ENCODE results near the gene ARHGAP15.
A peak's percentile ranks its signal among the peaks of the same experiment; 100 is the strongest.

The ARHGAP15 gene

DNA sequence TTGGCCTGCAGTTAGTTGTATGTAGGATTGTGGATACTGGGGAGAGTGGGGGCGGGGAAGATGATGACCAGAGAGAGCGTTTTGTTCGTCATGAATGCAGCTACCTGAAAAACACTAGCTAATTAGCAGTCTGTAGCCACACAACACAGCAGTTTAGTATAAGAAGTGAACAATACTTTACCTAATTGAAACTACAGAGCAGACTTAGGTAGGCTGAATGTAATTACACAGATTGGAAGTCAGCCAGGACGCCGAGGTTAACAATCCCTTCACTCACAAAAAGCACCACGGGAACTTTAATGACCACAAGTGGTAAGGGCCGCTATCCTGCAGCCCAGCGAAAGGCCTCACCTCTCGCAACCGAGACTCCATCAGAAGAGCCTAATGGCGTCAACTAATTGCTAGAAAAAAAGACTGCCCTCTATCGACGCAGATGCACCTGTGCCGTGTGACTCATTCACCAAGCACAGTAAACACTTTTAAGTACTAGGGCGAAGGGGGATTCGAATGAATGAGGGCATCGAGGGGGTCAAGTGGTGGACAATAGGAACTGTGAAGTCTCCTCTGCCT is 591.0 kb downstream of the ARHGAP15 start:
- DNase-seq (ENCODE audit: low read depth) = no peak

DNA sequence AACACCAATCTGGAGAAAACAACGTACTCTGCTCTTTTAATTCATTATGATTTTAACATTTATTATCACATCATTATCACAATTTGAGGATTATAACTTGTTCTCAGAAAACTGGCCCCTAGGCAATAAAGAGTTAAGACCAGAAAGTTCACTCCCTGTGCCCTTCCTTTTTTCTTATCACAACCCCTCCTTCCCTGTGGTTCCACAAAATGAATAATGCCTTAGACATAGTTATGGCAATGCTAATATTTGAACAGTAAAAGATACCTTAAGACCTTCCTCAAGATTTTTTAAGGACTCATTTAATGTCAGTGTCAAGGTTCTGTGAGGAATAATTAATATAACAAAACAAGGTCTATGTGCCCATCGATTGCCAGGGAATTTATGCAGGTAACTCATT is 596.2 kb downstream of the ARHGAP15 start:
- no peak for DNase-seq (ENCODE audit: low read depth)

DNA sequence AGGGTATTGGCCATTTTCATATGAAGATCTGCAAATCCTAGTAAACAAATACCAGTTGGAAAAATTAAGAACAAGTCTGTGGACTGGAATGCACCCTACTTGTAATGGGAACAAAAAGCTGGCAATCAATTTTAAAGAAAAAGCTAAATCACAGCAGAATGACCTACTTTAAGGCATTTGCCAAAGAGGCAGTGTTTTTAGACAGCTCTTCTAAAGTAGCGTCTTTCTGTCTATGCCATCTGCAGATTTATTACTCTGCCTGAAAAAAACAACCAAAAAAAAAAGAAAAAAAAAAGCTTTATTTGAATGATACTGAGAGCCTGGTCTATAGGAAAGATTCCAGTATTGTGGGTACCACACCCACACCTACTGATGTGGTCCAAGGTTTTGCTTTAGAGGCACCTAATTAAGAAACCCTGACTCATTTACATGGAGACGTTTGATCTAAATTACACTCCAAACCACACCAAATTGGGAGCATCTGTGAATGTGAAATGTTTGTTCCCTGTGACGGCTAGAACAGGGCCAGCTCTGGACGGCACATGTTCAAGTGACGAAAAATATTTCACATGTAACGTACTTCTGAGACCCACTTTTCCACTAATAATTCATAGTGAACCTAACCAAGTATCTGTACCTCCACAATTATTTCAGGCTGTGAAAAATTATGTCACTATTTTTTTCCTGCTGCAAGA is 597.1 kb downstream of the ARHGAP15 start:
- DNase-seq (ENCODE audit: low read depth) = no peak

DNA sequence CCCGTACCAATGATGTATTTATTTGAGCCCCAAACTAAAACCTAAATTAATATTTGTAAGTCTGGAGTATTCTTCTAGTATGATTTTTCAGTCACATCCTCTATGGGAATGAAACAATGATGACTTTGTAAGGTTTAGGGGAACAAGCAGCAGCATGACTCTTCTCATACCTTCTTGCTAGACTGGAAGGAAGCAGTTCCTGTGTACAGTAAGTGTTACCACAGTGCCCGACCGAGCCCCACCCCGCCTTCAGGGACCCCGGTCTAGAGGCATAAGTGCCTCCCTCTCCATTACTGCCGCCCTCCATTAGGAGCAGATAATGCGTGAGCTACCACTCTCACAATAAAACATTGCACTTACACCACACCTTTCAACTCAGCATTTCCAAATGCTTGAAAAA is 599.3 kb downstream of the ARHGAP15 start:
- DNase-seq (ENCODE audit: low read depth) = no peak

DNA sequence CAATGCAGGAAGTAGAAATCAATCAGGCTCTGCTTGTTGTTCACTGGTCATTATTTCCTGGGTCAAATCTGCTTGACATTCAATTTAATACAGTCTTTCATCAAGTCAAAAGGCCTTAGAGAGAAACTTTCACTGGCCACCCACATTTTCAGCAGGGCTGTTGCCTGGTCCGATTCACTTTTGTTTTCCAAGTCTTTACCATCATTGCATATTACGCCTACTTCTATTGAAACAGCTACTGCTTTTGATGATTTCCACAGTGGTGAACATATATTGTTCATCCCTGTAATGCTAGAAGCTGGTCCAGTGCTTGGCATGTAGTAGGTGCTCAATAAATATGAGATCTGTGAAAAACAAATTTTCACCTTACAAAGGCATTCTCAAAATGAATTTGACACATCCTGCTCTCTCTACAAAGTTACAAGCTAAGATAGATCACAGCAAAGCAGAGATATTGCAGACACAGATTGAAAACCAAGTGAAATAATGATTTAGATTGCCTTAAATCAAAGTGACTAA is 600.1 kb downstream of the ARHGAP15 start:
- no peak for DNase-seq (ENCODE audit: low read depth)

DNA sequence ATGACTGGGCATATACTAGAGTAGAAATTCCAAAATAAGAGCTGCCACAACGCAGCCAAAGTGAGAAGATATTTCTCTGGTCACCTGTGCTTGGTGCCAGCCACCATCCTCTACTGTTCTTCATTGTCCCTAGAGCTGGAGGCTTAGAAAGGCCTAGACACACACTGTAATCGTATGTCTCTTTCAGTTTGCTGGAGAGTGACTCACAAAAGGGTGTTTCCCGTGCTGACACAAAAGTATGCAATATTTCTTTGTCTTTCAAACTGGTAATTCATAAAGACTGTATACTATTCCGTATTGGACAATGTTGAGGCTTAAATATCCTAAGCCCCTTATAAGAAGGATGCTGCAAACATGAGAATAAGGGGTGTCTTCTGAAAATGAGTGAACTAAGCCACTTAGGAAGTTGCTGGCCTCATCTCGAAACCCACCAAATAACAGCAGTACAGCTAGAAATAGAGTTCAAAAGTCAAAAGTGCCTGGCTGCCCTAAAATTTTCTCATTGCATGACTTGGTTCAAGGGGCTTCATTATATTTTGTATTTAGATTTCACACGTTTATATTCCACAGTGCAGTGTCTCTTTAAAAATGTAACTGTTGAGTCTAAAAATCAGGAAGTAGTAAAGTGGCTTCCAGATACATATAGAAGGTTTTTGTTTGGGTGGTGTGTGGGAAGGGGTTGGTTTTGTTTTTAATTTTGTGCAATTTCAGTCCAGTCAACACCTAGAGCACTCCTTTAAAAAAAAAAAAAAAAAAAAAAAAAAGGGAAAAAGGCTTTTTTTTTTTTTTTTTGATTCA is 601.1 kb downstream of the ARHGAP15 start:
- DNase-seq (ENCODE audit: low read depth) = peak; percentile 14

DNA sequence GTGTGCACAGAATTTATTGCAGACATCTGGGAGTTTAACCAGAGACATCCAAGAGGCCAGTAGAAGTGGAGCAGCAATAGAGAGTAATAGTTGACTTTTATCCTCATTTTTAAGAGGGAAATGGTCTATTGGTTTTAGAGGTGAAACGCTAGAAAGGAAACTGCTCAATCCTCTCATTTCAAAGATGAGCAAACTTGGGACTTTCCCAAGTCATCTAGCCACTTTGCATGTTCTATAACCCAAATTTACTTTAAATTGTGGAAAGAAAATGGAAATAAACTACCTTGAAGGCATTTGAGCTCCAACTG is 601.7 kb downstream of the ARHGAP15 start:
- no peak for DNase-seq (ENCODE audit: low read depth)

DNA sequence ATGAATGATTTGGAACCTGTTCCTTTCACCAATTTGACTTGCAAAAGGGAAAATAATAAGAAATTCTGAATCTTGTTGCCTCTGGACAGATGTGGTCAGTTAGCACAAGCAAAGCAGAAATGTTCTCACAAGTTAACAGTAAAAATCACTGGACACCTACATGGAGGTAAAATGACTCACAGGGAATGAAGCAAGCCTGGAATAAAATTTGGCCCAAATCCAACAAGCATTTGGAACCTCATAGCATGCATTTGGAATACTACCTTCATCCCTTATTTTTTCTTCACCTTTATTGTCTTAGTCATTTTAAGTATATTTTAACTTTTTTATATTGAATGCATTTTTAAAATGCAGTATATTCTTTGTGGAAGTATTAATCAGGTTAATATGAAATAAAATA is 602.9 kb downstream of the ARHGAP15 start:
- DNase-seq (ENCODE audit: low read depth) = no peak

DNA sequence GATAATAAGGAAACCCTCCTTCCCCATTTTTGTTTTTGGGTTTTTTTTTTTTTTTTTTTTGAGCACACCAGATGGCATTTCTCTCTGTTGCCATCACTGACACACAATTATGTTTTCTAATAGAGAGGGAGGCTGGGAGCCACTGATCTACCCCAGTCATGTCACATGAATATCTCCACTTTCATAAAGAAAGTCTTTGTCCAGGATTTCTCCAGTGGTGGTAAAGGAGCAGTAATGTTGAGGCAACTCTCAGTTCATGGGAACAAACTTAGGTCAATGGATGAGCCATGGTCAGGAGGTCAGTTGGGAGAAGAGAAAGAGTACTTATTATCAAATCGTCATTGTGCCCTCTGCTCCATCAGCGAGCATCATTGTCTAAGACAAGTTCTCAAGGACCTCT is 603.7 kb downstream of the ARHGAP15 start:
- DNase-seq (ENCODE audit: low read depth) = no peak

DNA sequence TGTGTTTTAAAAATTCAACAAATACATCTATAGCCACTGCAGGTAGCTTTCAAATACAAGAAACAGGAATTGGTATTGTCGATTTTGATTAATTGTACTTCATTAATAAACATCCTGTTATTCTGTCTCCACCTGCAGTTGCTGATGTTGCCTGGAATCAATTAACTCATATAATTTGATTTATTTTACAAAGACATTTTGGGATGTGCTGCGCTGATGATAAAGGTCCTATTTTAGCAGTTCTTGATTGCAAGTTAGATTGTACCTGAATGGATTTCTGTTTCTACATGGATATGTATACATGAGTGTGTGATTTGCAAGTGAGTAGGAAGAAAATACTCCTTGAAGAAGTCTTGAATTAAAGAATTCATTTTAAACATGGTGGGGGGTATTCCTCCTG is 605.3 kb downstream of the ARHGAP15 start:
- no peak for DNase-seq (ENCODE audit: low read depth)

DNA sequence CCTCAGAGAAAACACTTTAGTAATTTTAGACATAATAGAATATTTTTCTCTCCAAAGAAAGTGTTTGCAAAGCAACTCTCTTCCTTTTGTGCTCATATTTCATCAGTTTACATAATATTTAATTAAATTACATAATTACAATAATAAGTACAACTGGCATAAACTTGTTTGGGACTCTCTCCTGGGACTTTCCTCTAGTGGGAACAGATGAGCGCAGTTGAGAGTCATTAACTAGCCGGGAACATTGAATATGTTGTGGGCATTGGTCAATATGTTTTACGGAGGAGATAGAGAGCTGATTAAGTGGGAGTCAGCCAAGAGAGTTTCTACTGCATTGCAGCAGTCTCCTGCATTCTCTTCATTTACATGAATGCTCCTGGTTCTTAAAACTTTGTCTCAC is 607.7 kb downstream of the ARHGAP15 start:
- DNase-seq (ENCODE audit: low read depth) = no peak

DNA sequence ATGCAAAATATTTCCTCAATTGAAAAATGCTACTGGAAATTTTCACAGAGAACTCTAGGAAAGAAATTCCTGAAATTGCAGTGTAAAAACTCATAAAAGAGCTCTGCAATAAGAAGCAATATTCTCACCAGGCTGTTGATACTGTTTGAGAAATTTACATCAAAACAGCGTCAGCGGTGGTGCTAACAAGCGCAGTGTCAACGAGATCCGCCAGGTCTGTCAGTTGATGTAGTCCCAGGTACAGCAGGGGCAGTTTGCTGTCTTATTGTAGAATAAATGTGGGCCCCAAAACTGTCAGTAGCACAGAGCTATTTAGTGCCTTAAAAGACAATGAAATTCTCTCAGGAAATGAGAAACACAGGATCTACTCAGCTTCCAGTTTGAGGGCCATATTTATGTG is 611.2 kb downstream of the ARHGAP15 start:
- no peak for DNase-seq (ENCODE audit: low read depth)

DNA sequence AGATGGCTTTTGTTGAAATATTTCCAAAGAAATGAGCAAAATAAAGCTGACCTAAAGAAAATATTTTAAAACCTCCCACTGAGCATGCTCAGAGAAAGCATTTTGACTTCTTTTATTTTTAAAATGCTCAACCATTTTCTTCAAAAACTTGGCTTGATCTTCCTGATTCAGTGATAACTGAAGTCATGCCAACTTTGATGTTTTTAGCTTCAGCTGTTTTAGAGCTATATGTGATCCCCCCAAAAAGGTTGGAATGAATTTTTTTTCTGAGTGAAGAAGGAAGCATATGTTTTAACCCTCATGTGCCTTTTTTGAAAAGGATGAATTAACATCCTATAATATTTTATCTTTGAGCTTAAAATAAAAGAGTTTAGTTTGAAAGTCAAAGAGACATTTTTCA is 612.0 kb downstream of the ARHGAP15 start:
- no peak for DNase-seq (ENCODE audit: low read depth)

DNA sequence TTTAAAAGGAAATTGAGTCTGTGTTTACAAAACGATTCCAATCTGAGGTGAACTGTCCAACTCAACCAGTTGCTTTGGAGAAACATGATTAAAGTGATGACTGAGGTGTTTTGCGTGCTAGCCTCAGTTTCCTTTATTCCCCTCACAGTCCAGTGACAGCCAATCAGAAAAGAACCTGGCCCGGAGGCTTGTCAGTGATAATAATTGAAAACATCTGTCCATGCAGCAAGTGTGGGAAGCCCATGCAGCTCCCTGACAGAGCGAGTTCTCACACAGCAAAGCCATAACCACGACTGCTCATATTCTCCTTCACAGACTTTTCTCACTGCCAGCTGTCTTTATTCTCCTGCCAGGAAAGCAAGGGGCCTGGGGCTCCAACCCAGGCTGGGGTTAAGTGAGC is 613.4 kb downstream of the ARHGAP15 start:
- no peak for DNase-seq (ENCODE audit: low read depth)

DNA sequence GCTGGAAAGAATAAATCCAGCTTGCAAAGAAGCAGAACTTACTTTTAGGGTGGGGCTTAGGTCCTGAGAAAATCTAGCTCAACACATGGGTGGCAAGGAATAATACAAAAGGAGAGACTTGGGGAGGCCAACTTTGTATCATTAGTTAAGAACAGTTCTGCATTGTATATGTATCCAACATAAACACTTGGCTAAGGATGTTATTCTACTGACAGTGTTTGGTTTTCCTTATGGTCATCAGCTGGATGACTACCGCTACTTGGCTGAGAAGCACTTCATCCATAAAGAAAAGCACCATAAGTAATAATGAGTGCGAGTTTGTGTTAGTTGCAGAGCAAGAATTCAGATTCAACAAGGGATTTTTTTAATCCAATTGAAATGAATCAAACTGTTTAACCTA is 614.9 kb downstream of the ARHGAP15 start:
- no peak for DNase-seq (ENCODE audit: low read depth)

DNA sequence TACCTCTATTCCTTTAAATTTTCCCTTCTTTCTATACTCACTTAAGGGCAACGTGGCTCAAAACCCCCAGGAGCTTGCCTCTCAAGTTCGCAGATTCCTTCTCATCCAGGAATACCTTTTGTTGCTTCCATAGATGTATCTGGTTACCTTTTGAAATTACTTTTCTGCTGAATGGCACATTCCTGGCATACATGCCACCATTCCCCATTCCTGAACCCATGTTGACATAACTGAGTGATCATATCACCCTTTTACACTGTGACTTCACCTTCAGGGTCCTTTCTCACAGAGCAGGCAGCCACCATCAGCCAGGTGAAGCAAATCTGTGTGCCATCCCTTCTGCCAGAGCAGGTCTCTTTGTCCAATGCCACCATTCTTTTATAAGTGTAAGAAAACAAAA is 615.8 kb downstream of the ARHGAP15 start:
- DNase-seq (ENCODE audit: low read depth) = no peak

DNA sequence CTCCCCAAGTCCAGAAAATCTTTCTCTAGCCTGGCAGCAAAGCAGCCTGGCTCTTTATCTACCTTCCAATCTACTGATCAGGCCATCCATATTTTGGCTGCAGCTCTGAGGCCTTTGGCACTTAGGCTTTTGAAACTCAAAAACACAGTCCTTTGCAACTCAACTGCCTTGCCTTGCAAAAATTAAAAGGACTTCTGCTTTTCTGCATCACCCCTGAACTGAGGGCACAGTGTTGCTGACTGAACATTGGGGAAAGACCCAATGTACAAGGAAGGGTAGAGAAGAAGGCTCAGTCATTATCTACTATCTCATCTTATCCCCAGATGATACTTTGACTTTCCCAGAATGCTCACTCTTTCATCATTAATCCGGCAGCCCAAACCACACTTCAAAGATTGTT is 625.5 kb downstream of the ARHGAP15 start:
- no peak for DNase-seq (ENCODE audit: low read depth)

DNA sequence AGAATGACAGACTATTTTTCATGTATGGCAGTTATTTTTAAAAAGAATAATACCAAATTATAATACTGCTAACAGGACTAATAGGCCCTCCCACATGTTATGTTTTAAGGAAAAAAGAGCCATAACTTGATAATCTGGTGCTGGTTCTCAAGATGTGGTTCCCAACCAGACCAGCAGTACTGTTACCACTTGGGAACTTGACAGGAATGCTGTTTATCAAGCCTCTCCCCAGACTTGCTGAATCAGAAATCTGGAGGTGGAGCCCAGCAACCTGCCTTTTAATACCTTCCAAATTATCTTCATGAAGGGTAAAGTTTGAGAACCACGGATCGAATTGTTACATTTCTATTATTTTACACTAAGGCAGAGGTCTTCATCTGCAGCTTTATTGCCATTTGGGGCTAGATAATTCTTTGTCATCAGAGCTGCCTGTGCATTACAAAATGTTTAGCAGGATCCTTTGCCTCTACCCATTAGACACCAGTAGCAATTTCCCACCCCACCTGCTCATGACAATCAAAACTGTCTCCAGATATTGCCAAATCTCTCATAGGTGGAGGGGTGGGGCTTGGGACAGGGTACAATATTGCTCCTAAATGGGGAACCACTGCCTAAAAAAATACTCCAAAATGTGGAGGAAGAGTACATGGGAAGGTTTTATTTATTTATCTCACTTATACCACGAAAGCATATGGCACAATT is 629.6 kb downstream of the ARHGAP15 start:
- peak; percentile 14 for DNase-seq (ENCODE audit: low read depth)

DNA sequence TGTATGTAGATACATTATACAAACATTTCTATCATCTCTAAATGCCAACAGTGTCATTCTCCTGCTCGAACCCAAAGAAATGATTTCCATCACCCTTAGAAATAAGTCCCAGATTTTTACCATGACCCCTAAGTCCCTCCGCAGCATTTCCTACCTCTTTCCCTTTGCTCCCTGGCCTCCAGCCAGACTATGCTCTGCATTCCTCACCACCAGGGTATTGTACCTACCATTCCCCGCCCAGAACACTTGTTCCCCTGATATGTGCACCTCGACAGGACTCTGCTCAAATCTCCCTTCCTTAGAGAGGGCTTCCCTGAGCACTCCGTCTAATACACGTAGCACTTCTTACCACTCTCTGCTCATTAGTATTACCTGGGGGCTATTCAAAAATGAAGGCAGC is 630.2 kb downstream of the ARHGAP15 start:
- no peak for DNase-seq (ENCODE audit: low read depth)

DNA sequence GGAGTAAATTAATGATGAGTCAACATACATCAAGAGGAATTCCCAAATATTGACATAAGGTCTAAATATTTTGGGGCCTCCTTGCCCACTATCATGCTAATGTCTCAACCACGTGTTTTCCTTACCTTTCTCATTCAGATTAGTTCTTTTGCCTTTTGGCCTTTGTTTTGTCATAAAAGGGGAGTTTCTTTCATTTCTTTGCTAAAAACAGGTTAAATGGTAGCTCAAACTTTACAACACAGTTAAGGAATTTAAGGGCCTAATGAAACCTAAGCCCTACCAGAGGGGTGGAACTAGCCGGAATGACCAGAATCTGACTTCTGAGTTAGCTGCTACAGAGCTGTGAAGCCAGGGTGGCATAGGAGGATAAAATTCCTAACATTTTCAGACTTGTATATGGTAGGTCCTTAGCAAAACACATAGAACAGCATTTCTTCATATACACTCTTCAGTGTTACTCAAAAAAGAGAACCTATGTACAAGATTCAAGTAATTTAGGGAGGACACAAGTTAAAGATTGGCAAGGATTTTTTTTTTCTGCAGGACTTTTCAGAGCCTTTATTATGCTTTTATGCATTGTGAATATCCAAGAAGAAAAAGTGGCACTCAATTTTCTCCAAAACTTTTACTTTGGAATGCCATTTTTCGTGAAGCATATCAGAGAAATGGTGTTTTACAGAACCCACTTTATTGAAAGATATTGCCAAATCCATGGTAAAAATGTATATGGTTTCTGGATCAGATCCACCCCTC is 633.1 kb downstream of the ARHGAP15 start:
- DNase-seq (ENCODE audit: low read depth) = no peak

DNA sequence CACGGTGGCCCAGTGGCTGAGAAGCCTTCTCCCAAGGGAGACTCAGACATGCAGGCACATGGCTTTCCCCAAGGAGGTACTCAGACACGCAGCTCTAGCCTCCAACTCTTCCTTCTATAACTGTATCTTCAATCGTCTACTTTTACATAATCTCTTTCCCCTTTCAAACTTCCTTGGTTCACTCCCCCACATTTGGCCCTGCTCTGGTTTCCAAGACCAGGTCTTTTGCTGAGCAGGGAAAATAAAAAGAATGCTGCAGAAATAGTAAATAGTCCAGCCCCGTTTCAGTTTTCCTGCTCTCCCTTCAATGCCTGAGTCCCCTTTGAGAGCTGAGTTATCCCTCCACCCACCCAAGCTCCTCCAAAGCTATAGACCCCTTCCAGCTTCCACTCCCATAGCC is 635.0 kb downstream of the ARHGAP15 start:
- DNase-seq (ENCODE audit: low read depth) = no peak

DNA sequence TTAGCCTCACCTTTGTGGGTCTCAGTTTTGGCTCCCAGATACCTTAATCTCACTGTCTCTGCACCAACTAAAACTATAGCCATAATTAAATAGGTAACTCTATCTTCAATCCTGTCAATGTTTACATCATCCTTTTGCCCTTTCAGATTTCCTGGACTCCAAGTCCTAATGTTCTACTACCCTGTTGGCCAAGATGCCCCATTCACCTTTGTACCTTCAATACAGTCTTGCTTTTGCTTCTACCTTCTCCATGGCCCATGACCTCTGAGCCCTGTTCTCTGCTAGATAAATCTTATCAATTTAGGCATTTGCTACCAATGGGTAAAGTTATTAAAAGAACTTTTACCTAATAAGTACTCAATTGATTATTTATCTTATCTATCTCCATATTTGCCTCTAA is 635.5 kb downstream of the ARHGAP15 start:
- no peak for DNase-seq (ENCODE audit: low read depth)

All from iris pigment epithelial cell (primary cell).